ENCODE measurements around the gene TSPO2. TPM values are rescaled to one million over a fixed set of nuclear protein-coding genes. Genes with fewer than 3 reads are reported as not detected.

Gene TSPO2
- total RNA-seq, 4 donors from 2014 or later = not detected

DNA sequence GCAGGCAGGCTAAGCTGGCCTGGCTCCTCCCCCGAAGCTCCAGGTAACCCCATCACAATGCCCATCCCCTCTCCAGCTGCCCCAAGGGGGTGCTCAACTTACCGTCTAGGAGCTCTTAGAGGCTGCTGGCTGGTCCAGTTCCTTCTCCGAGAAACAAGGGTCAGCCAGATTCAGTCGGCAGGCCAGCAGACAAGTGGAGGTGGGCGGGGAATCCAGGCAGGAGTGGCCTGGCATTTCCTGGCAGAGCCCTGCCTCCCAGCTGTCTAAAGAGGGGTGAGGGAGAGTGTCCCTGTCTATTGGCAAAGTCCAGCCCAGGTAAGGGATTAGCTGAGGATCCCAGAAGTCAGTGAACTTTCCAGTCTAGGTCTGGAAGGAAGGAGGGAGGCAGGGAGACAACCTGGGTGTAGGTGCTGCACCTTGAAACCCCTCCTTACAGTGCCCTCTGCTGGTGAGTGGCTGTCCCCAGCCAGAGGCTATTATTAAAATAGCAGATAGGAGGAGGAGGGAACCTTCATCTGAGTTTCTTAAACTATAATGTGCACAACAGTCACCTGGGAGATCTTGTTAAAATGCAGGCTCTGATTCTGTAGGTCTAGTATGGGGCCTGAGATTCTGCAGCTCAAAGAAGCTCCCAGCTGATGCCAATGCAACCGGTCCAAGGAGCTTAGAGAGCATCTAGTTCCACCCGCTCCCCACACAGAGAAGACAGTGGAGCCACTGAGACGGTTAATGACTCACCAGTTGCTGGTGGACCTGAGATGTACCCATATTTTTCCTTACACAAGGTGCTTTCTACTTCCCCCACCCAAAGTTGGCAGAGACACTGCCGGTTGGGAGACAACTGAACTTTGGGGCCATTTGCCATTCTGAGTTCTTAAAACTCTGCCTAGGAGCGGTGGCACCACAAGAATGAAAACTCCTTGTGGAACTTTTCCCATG, 2.9 kb upstream of the TSPO2 start, which contains the start of gene UNC5CL:
Gene UNC5CL, minus strand, starts transcription at position 162 of the 939 bp plus-strand sequence. CDS start 4,147 bp downstream, outside the sequence.
- Histone ChIP-seq H3K27me3 (no peaks in the 10 kb centered on the region), H3K9me3 (no peaks in the 10 kb centered on the region), H3K27ac (peak within 1 kb of the TSS in 1 of 4 donors; percentile 40), H3K36me3 (peaks cover 0 to 13% (median 0%) of the 10 kb centered on the region in 3 donors), H3K4me3 (no peak within 1 kb of the TSS), H3K4me1 (no peaks in the 10 kb centered on the region)
- WGBS, 2 donors = 66 to 77% methylated on average over 8 to 10 of the region's 10 CpGs
- TF ChIP-seq, protein P1, sequence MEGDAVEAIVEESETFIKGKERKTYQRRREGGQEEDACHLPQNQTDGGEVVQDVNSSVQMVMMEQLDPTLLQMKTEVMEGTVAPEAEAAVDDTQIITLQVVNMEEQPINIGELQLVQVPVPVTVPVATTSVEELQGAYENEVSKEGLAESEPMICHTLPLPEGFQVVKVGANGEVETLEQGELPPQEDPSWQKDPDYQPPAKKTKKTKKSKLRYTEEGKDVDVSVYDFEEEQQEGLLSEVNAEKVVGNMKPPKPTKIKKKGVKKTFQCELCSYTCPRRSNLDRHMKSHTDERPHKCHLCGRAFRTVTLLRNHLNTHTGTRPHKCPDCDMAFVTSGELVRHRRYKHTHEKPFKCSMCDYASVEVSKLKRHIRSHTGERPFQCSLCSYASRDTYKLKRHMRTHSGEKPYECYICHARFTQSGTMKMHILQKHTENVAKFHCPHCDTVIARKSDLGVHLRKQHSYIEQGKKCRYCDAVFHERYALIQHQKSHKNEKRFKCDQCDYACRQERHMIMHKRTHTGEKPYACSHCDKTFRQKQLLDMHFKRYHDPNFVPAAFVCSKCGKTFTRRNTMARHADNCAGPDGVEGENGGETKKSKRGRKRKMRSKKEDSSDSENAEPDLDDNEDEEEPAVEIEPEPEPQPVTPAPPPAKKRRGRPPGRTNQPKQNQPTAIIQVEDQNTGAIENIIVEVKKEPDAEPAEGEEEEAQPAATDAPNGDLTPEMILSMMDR (IDR thresholded peaks at IDR 0.05) = peak in 4 of 5 experiments; percentile 13 to 37 (median 32)
- no peak for TF ChIP-seq EP300 (IDR thresholded peaks at IDR 0.05)
- TF ChIP-seq POLR2A (IDR thresholded peaks at IDR 0.05) = no peak
- no peak for DNase-seq (ENCODE audit: low spot score in 2 of 2)

DNA sequence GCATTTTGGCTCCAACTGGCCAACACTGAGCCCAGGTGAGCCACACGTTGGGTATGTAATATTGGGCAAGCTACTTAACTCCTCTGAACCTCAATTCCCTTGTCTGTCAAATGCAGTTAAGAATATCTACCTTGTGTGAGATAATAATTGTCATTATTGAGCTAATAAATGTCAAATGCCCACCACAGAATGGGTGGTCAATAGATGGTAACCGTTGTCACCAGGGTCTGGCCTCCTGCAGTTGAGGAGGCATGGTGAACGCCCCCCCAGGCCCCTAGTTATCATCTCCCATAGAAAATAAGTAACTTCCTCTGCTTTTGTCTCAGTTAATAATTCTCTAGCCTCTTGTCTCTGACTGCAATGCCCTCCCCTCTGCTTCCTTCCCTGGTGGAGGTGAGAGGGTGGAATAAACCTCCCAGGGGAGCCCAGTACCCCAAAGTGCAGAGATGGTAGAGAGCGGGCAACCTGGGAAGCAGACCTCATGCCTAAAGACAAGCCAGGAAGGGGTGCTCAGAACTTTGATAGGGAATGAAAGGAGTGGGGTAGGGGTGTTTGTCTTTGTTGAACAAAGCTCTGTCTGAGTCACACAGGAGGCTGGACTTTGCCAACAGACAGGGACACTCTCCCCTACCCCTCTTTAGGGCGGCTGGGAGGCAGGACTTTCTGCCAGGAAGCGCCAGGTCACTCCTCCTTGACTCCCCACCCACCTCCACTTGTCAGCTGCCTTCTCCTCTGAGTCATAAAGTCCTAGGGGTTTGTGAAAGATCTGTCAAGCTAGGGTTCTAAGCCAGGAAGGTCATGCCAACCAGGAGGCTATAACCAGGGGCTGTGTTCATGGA, 1.9 kb upstream of the TSPO2 start:
- 72 to 84% methylated on average over 6 of the region's 6 CpGs for WGBS, 2 donors
- Histone ChIP-seq H3K27me3 (no peaks in the 10 kb centered on the region), H3K4me1 (no peaks in the 10 kb centered on the region), H3K9me3 (no peaks in the 10 kb centered on the region), H3K27ac (peak overlapping the region in 1 of 4 donors; percentile 40), H3K36me3 (peaks cover 0 to 13% (median 0%) of the 10 kb centered on the region in 3 donors), H3K4me3 (no peak overlapping the region)
- no peak for DNase-seq (ENCODE audit: low spot score in 2 of 2)
- no peak for TF ChIP-seq POLR2A (IDR thresholded peaks at IDR 0.05)
- TF ChIP-seq EP300 (IDR thresholded peaks at IDR 0.05) = no peak
- TF ChIP-seq, protein P1 (IDR thresholded peaks at IDR 0.05) = no peak

DNA sequence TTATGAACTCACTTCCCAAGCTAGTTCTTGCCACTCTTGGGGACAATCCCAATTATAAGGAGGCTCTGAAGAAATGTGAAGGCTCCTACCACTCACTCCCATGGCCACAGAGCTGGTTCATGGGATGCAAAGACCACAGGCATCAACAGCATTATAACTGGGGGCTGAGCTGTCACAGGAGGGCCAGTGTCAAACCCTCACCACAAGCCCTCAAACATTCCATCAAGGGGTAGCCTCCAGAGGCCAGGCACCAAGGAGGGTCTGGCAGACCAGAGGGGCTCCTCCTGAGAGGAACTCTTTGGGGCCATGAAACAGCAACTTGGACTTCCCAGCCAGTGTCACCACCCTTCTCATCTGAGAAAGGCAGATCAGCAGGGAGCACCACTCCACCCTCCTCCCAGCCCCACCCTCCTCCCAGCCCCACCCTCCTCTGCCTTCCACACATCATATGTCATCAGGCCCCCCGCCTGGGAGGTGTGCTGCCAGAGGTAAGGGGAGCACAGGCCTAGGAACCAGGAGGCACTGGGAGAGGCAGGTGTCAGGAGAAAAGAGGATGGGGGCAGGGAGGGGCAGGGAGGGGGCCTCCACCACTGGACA, 1.2 kb upstream of the TSPO2 start:
- Histone ChIP-seq H3K9me3 (no peaks in the 10 kb centered on the region), H3K36me3 (peaks cover 0 to 13% (median 0%) of the 10 kb centered on the region in 3 donors), H3K27me3 (no peaks in the 10 kb centered on the region), H3K4me1 (no peaks in the 10 kb centered on the region), H3K4me3 (no peak overlapping the region), H3K27ac (no peak overlapping the region)
- DNase-seq (ENCODE audit: low spot score in 2 of 2) = no peak
- WGBS, 2 donors = 80 to 82% methylated on average over 1 of the region's 1 CpG
- no peak for TF ChIP-seq POLR2A (IDR thresholded peaks at IDR 0.05)
- TF ChIP-seq, protein P1 (IDR thresholded peaks at IDR 0.05) = no peak
- TF ChIP-seq EP300 (IDR thresholded peaks at IDR 0.05) = no peak

DNA sequence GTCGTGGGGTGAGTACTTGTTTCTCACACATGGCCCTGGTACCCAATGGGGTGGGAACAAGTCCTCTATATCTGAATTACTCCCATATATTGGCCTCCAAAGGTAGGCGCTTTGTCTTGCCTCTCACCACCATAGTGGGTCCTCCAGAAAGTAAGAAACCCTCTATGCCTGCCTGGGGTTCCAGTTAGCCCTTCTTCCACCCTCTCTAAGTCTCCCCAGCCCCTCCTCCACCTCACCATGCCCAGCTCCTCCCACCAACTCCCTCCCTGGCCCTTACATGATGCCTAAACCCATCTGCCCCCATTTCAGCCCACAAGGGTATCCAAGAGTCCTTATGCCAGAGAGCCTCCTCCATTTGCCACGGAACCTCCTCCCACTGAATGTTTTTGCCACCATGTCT, 884 bp downstream of the TSPO2 start:
- Histone ChIP-seq H3K4me1 (no peaks in the 10 kb centered on the region), H3K27ac (no peak overlapping the region), H3K36me3 (peaks cover 0 to 13% (median 0%) of the 10 kb centered on the region in 3 donors), H3K9me3 (no peaks in the 10 kb centered on the region), H3K27me3 (no peaks in the 10 kb centered on the region), H3K4me3 (no peak overlapping the region)
- 94 to 100% methylated on average over 3 of the region's 3 CpGs for WGBS, 2 donors
- DNase-seq (ENCODE audit: low spot score in 2 of 2) = no peak
- TF ChIP-seq POLR2A (IDR thresholded peaks at IDR 0.05) (no peak), EP300 (IDR thresholded peaks at IDR 0.05) (no peak)

DNA sequence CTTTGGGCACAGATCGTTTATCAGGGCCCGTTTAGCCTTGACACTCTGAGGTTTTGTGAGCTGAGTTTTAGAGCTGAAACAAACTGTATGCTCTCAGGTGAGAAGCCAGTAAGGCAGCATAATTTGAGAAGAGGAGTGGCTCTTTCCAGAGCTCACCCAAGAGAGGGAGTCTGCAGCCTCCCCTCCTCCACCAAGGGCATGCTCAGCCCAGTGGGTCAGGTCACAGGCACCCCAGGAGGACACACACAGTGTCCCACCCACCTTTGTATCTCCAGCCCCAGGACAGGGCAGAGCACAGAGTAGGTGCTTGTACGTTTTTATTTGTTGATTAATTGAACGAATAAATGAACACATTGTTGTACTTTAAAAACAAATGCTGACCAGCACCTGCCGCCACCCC, 3.4 kb downstream of the TSPO2 start:
- Histone ChIP-seq H3K27me3 (no peaks in the 10 kb centered on the region), H3K27ac (no peak overlapping the region), H3K36me3 (peaks cover 0 to 30% (median 0%) of the 10 kb centered on the region in 3 donors), H3K9me3 (no peaks in the 10 kb centered on the region), H3K4me1 (no peaks in the 10 kb centered on the region), H3K4me3 (no peak overlapping the region)
- no peak for DNase-seq (ENCODE audit: low spot score in 2 of 2)
- TF ChIP-seq, protein P1 (IDR thresholded peaks at IDR 0.05) = no peak
- no peak for TF ChIP-seq POLR2A (IDR thresholded peaks at IDR 0.05)
- no peak for TF ChIP-seq EP300 (IDR thresholded peaks at IDR 0.05)
- 66 to 72% methylated on average over 5 of the region's 5 CpGs for WGBS, 2 donors

Data from tibial nerve (tissue), 4 donors.